PC-9 (cell line): ENCODE measurements around the gene ASB12. TPM values are rescaled to one million over a fixed set of nuclear protein-coding genes. Genes with fewer than 3 reads are reported as not detected.

Source experiments
- BruUV-seq: library from RNA; stranded (reverse); fragments of 400-500 nt; replicated peaks from 2 replicates; lab custom pipeline; 2021; lab: Mats Ljungman, UMichigan
- CTCF ChIA-PET: fragments of 300-600 bp; sonication (Branson Sonifier 250); formaldehyde crosslinking; loops from one replicate; lab custom pipeline; 2022; ENCODE audit warnings: antibody characterized with exemption; lab: Charles Lee
- POLR2A ChIA-PET: fragments of 300-600 bp; sonication (Branson Sonifier 250); formaldehyde crosslinking; loops from one replicate; lab custom pipeline; 2022; ENCODE audit warnings: antibody characterized with exemption; ENCODE audit not compliant: unreplicated experiment; lab: Charles Lee
- DNase-seq, 2 experiments: peaks; one replicate each; pipeline versions ENCODE4 v3.0.0 to v3.0.0-alpha.2; 2015 to 2022; ENCODE audit warnings: mixed read lengths in 1 of 2
- H2AFZ ChIP-seq: fragments of 200-600 bp; sonication (generic); 2 replicates; pipeline ENCODE4 v1.8.1; 2017; ENCODE audit warnings: antibody characterized with exemption
- H3F3A ChIP-seq: fragments of 200-600 bp; sonication (generic); 2 replicates; pipeline ENCODE4 v1.8.1; 2017; ENCODE audit warnings: antibody characterized with exemption, mild to moderate bottlenecking, low read depth; ENCODE audit not compliant: insufficient read depth
- H3K27ac ChIP-seq: fragments of 200-600 bp; sonication (generic); 2 replicates; pipeline ENCODE4 v1.6.1; 2016; ENCODE audit warnings: mixed run types
- H3K27me3 ChIP-seq: fragments of 200-600 bp; sonication (generic); 2 replicates; pipeline ENCODE4 v1.6.1; 2016; ENCODE audit warnings: low read depth, mixed run types; ENCODE audit not compliant: insufficient read depth
- H3K36me3 ChIP-seq: fragments of 200-600 bp; sonication (generic); 2 replicates; pipeline ENCODE4 v1.6.1; 2016; ENCODE audit warnings: low read depth, mixed run types
- H3K4me1 ChIP-seq: fragments of 200-600 bp; sonication (generic); replicated peaks from 2 replicates; pipeline ENCODE4 v1.6.1; 2016; ENCODE audit warnings: mixed run types; ENCODE audit not compliant: insufficient read depth
- H3K4me2 ChIP-seq: fragments of 200-600 bp; sonication (generic); 2 replicates; pipeline ENCODE4 v1.6.1; 2017; ENCODE audit warnings: mixed run types
- H3K4me3 ChIP-seq: fragments of 200-600 bp; sonication (generic); 2 replicates; pipeline ENCODE4 v1.6.1; 2016; ENCODE audit warnings: mixed run types
- H3K79me2 ChIP-seq: fragments of 200-600 bp; sonication (generic); 2 replicates; pipeline ENCODE4 v1.6.1; 2017; ENCODE audit warnings: low read depth, mixed run types
- H3K9me2 ChIP-seq: fragments of 200-600 bp; sonication (generic); 2 replicates; pipeline ENCODE4 v1.8.1; 2017; ENCODE audit warnings: mild to moderate bottlenecking; ENCODE audit not compliant: insufficient read depth
- H3K9me3 ChIP-seq: fragments of 200-600 bp; sonication (generic); 2 replicates; pipeline ENCODE4 v1.8.1; 2016; ENCODE audit warnings: low read depth; ENCODE audit not compliant: insufficient read depth
- H4K20me1 ChIP-seq: fragments of 200-600 bp; sonication (generic); 2 replicates; pipeline ENCODE4 v1.8.1; 2017; ENCODE audit not compliant: insufficient read depth
- EZH2 ChIP-seq: fragments of 200-600 bp; sonication (generic); IDR thresholded peaks from 2 replicates; pipeline ENCODE4 v1.8.0; 2017; ENCODE audit warnings: antibody characterized with exemption, low read depth
- intact Hi-C: fragments of 100-400 bp; cut with micrococcal nuclease; formaldehyde crosslinking; loops from one replicate; pipeline ENCODE4 v1.10.0; 2022; ENCODE audit not compliant: unreplicated experiment
- total RNA-seq: library from RNA; stranded (reverse); gene quantifications from 2 replicates; pipeline ENCODE4 v1.2.3, GENCODE V29; 2021
- TF ChIP-seq, protein P1 (sequence below): fragments of 200-600 bp; sonication (generic); conservative IDR thresholded peaks from 2 replicates; pipeline ENCODE4 v1.6.1; 2017; ENCODE audit warnings: mixed run types, antibody characterized with exemption, mild to moderate bottlenecking, moderate library complexity

ASB12 gene
- total RNA-seq, 1 experiment from 2014 or later: not detected

- Histone ChIP-seq H3K4me3 (no peak overlapping the region), H3K9me2 (no peaks in the 10 kb centered on the region), H3K27me3 (no peaks in the 10 kb centered on the region), H3K79me2 (no peaks in the 10 kb centered on the region), H3F3A (no peaks in the 10 kb centered on the region), H2AFZ (no peak overlapping the region), H3K4me1 (no peaks in the 10 kb centered on the region), H3K36me3 (no peaks in the 10 kb centered on the region), H4K20me1 (no peaks in the 10 kb centered on the region), H3K4me2 (no peak overlapping the region), H3K27ac (no peak overlapping the region), H3K9me3 (no peaks in the 10 kb centered on the region)
- ChIA-PET POLR2A (no interaction called here), CTCF (no interaction called here)
- no peak for DNase-seq
- intact Hi-C loops: no loop called here
- TF ChIP-seq EZH2: no peak
- TF ChIP-seq, protein P1, sequence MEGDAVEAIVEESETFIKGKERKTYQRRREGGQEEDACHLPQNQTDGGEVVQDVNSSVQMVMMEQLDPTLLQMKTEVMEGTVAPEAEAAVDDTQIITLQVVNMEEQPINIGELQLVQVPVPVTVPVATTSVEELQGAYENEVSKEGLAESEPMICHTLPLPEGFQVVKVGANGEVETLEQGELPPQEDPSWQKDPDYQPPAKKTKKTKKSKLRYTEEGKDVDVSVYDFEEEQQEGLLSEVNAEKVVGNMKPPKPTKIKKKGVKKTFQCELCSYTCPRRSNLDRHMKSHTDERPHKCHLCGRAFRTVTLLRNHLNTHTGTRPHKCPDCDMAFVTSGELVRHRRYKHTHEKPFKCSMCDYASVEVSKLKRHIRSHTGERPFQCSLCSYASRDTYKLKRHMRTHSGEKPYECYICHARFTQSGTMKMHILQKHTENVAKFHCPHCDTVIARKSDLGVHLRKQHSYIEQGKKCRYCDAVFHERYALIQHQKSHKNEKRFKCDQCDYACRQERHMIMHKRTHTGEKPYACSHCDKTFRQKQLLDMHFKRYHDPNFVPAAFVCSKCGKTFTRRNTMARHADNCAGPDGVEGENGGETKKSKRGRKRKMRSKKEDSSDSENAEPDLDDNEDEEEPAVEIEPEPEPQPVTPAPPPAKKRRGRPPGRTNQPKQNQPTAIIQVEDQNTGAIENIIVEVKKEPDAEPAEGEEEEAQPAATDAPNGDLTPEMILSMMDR: no peak
- BruUV-seq: no TSS peak
Measured at GRCh38 chrX:64188901-64189300, 41.5 kb downstream of the ASB12 start.

- H3K27me3 ChIP-seq: no peaks in the 10 kb centered on the region
- DNase-seq: no peak
- TF ChIP-seq, protein P1: no peak
- no peak for TF ChIP-seq EZH2
- H3K36me3 ChIP-seq: no peaks in the 10 kb centered on the region
- H3F3A ChIP-seq: no peaks in the 10 kb centered on the region
- no peaks in the 10 kb centered on the region for H3K9me3 ChIP-seq
- H4K20me1 ChIP-seq: no peaks in the 10 kb centered on the region
- CTCF ChIA-PET: no interaction called here
- no TSS peak for BruUV-seq
- no peaks in the 10 kb centered on the region for H3K79me2 ChIP-seq
- POLR2A ChIA-PET: no interaction called here
- H3K27ac ChIP-seq: no peak overlapping the region
- H3K4me1 ChIP-seq: no peaks in the 10 kb centered on the region
- intact Hi-C loops: no loop called here
- H3K4me3 ChIP-seq: no peak overlapping the region
- H2AFZ ChIP-seq: no peak overlapping the region
- H3K4me2 ChIP-seq: no peak overlapping the region
- no peaks in the 10 kb centered on the region for H3K9me2 ChIP-seq
Measured at GRCh38 chrX:64187762-64188150, 42.7 kb downstream of the ASB12 start.

DNA sequence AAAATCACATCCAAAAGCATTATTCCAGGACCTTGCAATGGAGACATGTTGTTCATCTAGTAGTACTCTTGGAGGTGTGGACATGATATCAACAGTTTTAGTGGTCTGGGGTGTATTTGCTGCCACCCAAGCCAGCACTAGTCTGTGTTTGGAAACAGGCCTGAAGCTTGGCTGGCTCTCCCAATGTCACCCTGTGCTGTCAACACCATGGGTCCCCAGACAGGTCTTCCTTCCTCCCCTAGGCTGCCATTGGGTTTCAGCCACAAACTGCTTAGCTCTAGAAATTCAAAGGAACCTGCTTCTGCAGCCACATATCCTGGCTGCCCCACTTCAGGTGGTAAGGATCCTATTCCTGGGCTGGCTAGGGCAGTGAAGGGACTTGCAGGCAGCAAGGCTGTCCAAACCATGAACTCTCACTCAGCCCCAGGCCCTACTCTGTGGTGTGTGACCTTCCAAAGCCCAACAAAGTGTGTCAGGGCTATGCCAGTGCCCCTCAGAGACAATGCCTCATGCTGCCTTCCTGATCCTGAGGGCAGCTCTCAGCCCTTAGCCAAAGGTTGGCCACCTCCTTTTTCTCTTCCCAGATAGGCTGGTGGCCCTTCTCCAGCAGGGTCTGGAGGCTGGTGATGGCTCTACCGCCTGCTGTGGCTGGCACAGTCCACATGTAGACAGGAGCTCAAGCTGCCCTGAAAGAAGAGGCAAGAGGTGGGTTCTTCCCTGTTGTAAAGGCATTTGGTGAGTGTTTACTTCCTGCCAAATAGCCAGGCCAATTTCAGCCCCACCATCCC, 43.2 kb downstream of the ASB12 start:
- no TSS peak for BruUV-seq
- Histone ChIP-seq H3F3A (no peaks in the 10 kb centered on the region), H3K27me3 (no peaks in the 10 kb centered on the region), H3K4me3 (no peak overlapping the region), H3K36me3 (no peaks in the 10 kb centered on the region), H2AFZ (no peak overlapping the region), H3K9me2 (no peaks in the 10 kb centered on the region), H3K4me2 (no peak overlapping the region), H3K4me1 (no peaks in the 10 kb centered on the region), H4K20me1 (no peaks in the 10 kb centered on the region), H3K9me3 (no peaks in the 10 kb centered on the region), H3K79me2 (no peaks in the 10 kb centered on the region), H3K27ac (no peak overlapping the region)
- intact Hi-C loops: no loop called here
- POLR2A ChIA-PET: no interaction called here
- TF ChIP-seq, protein P1: no peak
- TF ChIP-seq EZH2: no peak
- no peak for DNase-seq
- CTCF ChIA-PET: no interaction called here
